ENCODE measurements around the gene DPH6.

DNA sequence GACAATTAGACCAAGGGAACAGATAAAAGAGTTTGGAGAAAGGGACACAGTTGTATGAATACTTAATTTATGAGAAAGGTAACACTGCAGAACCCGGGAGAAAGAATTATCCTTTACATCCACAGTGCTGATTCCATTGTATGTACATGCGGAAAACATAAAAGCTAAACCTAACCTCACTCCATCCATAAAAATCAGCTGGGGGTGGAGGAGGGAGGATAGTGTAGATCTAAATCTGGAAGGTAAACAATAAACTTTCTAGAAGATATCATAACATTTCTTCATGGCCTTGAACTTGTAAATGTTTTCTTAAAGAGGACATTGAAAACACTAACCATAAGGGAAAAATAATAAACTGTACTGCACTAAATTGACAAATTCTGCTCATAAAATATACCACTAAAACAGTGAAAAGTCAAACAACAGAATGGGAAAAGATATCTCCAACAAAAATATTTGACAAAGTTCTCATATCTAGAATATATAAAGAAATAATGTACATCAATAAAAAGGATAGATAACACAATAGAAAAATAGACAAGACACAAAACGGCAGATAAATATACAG is 220.5 kb downstream of the DPH6 start:
- TF ChIP-seq, protein P1, sequence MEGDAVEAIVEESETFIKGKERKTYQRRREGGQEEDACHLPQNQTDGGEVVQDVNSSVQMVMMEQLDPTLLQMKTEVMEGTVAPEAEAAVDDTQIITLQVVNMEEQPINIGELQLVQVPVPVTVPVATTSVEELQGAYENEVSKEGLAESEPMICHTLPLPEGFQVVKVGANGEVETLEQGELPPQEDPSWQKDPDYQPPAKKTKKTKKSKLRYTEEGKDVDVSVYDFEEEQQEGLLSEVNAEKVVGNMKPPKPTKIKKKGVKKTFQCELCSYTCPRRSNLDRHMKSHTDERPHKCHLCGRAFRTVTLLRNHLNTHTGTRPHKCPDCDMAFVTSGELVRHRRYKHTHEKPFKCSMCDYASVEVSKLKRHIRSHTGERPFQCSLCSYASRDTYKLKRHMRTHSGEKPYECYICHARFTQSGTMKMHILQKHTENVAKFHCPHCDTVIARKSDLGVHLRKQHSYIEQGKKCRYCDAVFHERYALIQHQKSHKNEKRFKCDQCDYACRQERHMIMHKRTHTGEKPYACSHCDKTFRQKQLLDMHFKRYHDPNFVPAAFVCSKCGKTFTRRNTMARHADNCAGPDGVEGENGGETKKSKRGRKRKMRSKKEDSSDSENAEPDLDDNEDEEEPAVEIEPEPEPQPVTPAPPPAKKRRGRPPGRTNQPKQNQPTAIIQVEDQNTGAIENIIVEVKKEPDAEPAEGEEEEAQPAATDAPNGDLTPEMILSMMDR (IDR thresholded peaks at IDR 0.05), result no peak
- no peak for TF ChIP-seq EP300 (IDR thresholded peaks at IDR 0.05)
